Stimulated activated CD4-positive, alpha-beta T cell treated with anti-CD3 and anti-CD28 coated beads, Interleukin-2, amount 100 ng/mL, for 4 hours (primary cell): ENCODE data around the gene MBLAC1.

Source experiments
- DNase-seq: peaks from one replicate; pipeline ENCODE4 v3.0.0-alpha.2; 2020; ENCODE audit warnings: low read depth

The MBLAC1 gene

GRCh38 chr7:100153708-100154535, 27.2 kb downstream of the MBLAC1 start:
- DNase-seq = no peak

- no peak for DNase-seq
Measured at GRCh38 chr7:100154651-100155491, 28.1 kb downstream of the MBLAC1 start.

GRCh38 chr7:100155553-100156317, 29.0 kb downstream of the MBLAC1 start:
- DNase-seq = no peak

GRCh38 chr7:100156331-100157068, 29.7 kb downstream of the MBLAC1 start:
- DNase-seq = no peak

- no peak for DNase-seq
Measured at GRCh38 chr7:100157069-100157333, 30.2 kb downstream of the MBLAC1 start.

- DNase-seq = no peak
Measured at GRCh38 chr7:100157334-100158228, 30.8 kb downstream of the MBLAC1 start.

- peak; percentile 90 for DNase-seq
Measured at GRCh38 chr7:100158229-100159098, 31.7 kb downstream of the MBLAC1 start, which contains the start of gene TRAPPC14. TRAPPC14 (minus strand) TSS chr7:100158723; CDS start chr7:100158499, 224 bp downstream.

GRCh38 chr7:100159099-100159623, 32.4 kb downstream of the MBLAC1 start:
- no peak for DNase-seq

GRCh38 chr7:100160067-100160466, 33.3 kb downstream of the MBLAC1 start:
- no peak for DNase-seq

- no peak for DNase-seq
Measured at GRCh38 chr7:100163006-100163531, 36.3 kb downstream of the MBLAC1 start.

GRCh38 chr7:100163871-100164270, 37.1 kb downstream of the MBLAC1 start:
- DNase-seq = no peak

GRCh38 chr7:100166317-100166940, 39.7 kb downstream of the MBLAC1 start:
- no peak for DNase-seq

- no peak for DNase-seq
Measured at GRCh38 chr7:100166970-100167911, 40.5 kb downstream of the MBLAC1 start.

GRCh38 chr7:100167912-100168323, 41.2 kb downstream of the MBLAC1 start:
- DNase-seq = no peak

- DNase-seq = no peak
Measured at GRCh38 chr7:100169147-100169850, 42.5 kb downstream of the MBLAC1 start.

- no peak for DNase-seq
Measured at GRCh38 chr7:100170101-100170897, 43.5 kb downstream of the MBLAC1 start.
